Astrocyte (in vitro differentiated cells and primary cell): Measurements from ENCODE around the gene GIPC1. TPM values are rescaled to one million over a fixed set of nuclear protein-coding genes. Genes with fewer than 3 reads are reported as not detected.

ENCODE experiments used
- DNase-seq: peaks from one replicate; pipeline ENCODE4 v3.0.0-alpha.2; 2010; ENCODE audit warnings: low read depth
- FAIRE-seq: peaks from 2 replicates; lab custom pipeline; 2011; peaks lifted over from hg19 to GRCh38; lab: Jason Lieb, UNC
- H2AFZ ChIP-seq: 2 replicates; pipeline ENCODE4 v1.6.0; 2012; ENCODE audit warnings: low read depth, low read length, inconsistent platforms
- H3K27ac ChIP-seq: 2 replicates; pipeline ENCODE4 v1.5.1; 2011; ENCODE audit warnings: low read depth, low read length, inconsistent platforms
- H3K27me3 ChIP-seq: 2 replicates; pipeline ENCODE4 v1.6.0; 2011; ENCODE audit warnings: low read length, inconsistent platforms; ENCODE audit not compliant: insufficient read depth
- H3K36me3 ChIP-seq: 2 replicates; pipeline ENCODE4 v1.5.1; 2011; ENCODE audit warnings: low read length, inconsistent platforms; ENCODE audit not compliant: insufficient read depth
- H3K4me1 ChIP-seq: 2 replicates; pipeline ENCODE4 v1.5.1; 2011; ENCODE audit warnings: low read length, inconsistent platforms; ENCODE audit not compliant: insufficient read depth
- H3K4me2 ChIP-seq: 2 replicates; pipeline ENCODE4 v1.6.0; 2012; ENCODE audit warnings: low read length, inconsistent platforms
- H3K4me3 ChIP-seq: 2 replicates; pipeline ENCODE4 v1.5.1; 2011; ENCODE audit warnings: low read depth, mild to moderate bottlenecking, low read length, inconsistent platforms; ENCODE audit not compliant: insufficient read depth
- H3K79me2 ChIP-seq: 2 replicates; pipeline ENCODE4 v1.6.0; 2012; ENCODE audit warnings: mild to moderate bottlenecking, low read length, inconsistent platforms; ENCODE audit not compliant: insufficient read depth
- H3K9ac ChIP-seq: 2 replicates; pipeline ENCODE4 v1.6.0; 2012; ENCODE audit warnings: mild to moderate bottlenecking, low read length, inconsistent platforms
- H3K9me3 ChIP-seq: 2 replicates; pipeline ENCODE4 v1.5.1; 2012; ENCODE audit warnings: low read depth, mild to moderate bottlenecking, low read length, inconsistent platforms; ENCODE audit not compliant: insufficient read depth
- H4K20me1 ChIP-seq: 2 replicates; pipeline ENCODE4 v1.6.0; 2012; ENCODE audit warnings: low read length, inconsistent platforms; ENCODE audit not compliant: insufficient read depth
- H3K27ac Mint-ChIP-seq: one replicate; pipeline ENCODE4 v1.8.0; 2021; ENCODE audit warnings: mild to moderate bottlenecking, mixed read lengths; ENCODE audit not compliant: unreplicated experiment
- H3K27me3 Mint-ChIP-seq: one replicate; pipeline ENCODE4 v1.8.0; 2021; ENCODE audit warnings: low read depth, mixed read lengths; ENCODE audit not compliant: unreplicated experiment
- H3K36me3 Mint-ChIP-seq: one replicate; pipeline ENCODE4 v1.8.0; 2021; ENCODE audit warnings: low read depth, mixed read lengths; ENCODE audit not compliant: unreplicated experiment
- H3K4me1 Mint-ChIP-seq: one replicate; pipeline ENCODE4 v1.8.0; 2021; ENCODE audit warnings: low read depth, mixed read lengths; ENCODE audit not compliant: unreplicated experiment
- H3K4me3 Mint-ChIP-seq: one replicate; pipeline ENCODE4 v1.8.0; 2021; ENCODE audit warnings: mild to moderate bottlenecking, moderate library complexity, mixed read lengths; ENCODE audit not compliant: unreplicated experiment
- H3K9me3 Mint-ChIP-seq: one replicate; pipeline ENCODE4 v1.8.0; 2021; ENCODE audit warnings: mild to moderate bottlenecking, mixed read lengths; ENCODE audit not compliant: unreplicated experiment
- CTCF ChIP-seq: IDR thresholded peaks from 2 replicates; pipeline ENCODE4 v1.5.1; 2011; ENCODE audit warnings: low read depth, mild to moderate bottlenecking, inconsistent platforms, low read length, moderate library complexity; ENCODE audit not compliant: insufficient read depth
- EZH2 ChIP-seq: IDR thresholded peaks from 2 replicates; pipeline ENCODE4 v1.6.1; 2012; ENCODE audit warnings: mild to moderate bottlenecking, low read length, inconsistent platforms; ENCODE audit not compliant: insufficient read depth
- total RNA-seq: library from RNA; stranded (reverse); gene quantifications from 2 replicates; pipeline ENCODE4 v1.2.1, GENCODE V29; 2021

GIPC1 gene
- total RNA-seq, 1 donor from 2014 or later, result 169 TPM

DNA sequence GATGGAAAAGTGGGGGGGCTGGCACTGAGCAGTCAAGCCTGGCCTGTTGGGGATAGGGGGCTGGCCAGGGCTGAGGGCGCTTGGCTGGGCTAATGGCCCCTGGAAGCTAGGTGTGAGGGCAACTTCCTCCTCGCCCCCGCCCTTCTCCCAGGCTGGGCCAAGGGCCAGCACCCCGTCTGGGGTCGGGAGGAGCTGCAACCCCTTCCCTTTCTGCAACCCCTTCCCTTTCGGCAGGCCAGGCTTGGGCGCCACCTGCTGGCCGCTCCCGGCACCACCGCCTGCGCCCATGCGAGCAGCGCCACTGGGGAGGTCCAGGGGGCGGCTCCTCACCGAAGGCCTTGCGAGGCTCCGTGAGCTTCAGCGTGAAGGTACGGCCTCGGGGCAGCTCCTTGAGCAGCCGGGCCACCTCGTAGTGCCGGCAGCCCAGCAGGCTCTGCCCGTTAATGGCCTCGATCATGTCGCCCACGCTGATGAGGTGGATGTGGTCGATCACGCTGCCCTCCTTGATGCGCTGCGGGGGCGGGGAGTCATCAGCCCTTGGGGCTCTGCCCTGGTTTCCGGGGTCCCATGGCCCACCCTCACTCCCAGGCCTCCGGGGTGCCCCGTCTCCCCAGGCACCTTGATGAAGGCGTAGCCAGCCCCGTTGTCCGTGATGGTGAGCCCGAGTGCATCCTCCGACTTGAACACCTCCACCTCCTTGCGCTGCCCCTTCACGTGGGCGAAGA is 15.8 kb downstream of the GIPC1 start:
- Mint-ChIP-seq H3K36me3 (peaks cover 7% of the 10 kb centered on the region), H3K4me3 (no peak overlapping the region), H3K4me1 (peaks cover 10% of the 10 kb centered on the region), H3K9me3 (no peaks in the 10 kb centered on the region), H3K27ac (peak overlapping the region; percentile 58), H3K27me3 (no peaks in the 10 kb centered on the region)
- no peak for DNase-seq
- Histone ChIP-seq H2AFZ (no peak overlapping the region), H3K27me3 (no peaks in the 10 kb centered on the region), H4K20me1 (peaks cover 59% of the 10 kb centered on the region), H3K36me3 (peaks cover 5% of the 10 kb centered on the region), H3K9me3 (no peaks in the 10 kb centered on the region), H3K27ac (no peak overlapping the region), H3K4me2 (peak overlapping the region; percentile 52), H3K79me2 (peaks cover 4% of the 10 kb centered on the region), H3K4me3 (no peak overlapping the region), H3K4me1 (peaks cover 13% of the 10 kb centered on the region), H3K9ac (no peak overlapping the region)
- peak; percentile 43 for TF ChIP-seq CTCF
- no peak for TF ChIP-seq EZH2
- FAIRE-seq, result no peak

- Mint-ChIP-seq H3K9me3 (no peaks in the 10 kb centered on the region), H3K4me1 (peaks cover 10% of the 10 kb centered on the region), H3K27ac (no peak overlapping the region), H3K36me3 (peaks cover 7% of the 10 kb centered on the region), H3K27me3 (no peaks in the 10 kb centered on the region), H3K4me3 (no peak overlapping the region)
- no peak overlapping the region for H3K4me2 ChIP-seq
- FAIRE-seq (no peak), DNase-seq (no peak)
- peaks cover 5% of the 10 kb centered on the region for H3K36me3 ChIP-seq
- peaks cover 17% of the 10 kb centered on the region for H3K4me1 ChIP-seq
- H3K9me3 ChIP-seq, result no peaks in the 10 kb centered on the region
- TF ChIP-seq CTCF (no peak), EZH2 (no peak)
- H2AFZ ChIP-seq, result no peak overlapping the region
- H3K27me3 ChIP-seq, result peaks cover under 1% of the 10 kb centered on the region
- peaks cover 4% of the 10 kb centered on the region for H3K79me2 ChIP-seq
- no peak overlapping the region for H3K27ac ChIP-seq
- peaks cover 62% of the 10 kb centered on the region for H4K20me1 ChIP-seq
- H3K9ac ChIP-seq, result no peak overlapping the region
- H3K4me3 ChIP-seq, result no peak overlapping the region
Observed at GRCh38 chr19:14479309-14479974, 16.5 kb downstream of the GIPC1 start.
